GM12878 (cell line): ENCODE data around the gene HOOK2. TPM values are rescaled to one million over a fixed set of nuclear protein-coding genes. Genes with fewer than 3 reads are reported as not detected.

Experiments used
- BHLHE40 ChIP-seq, 2 experiments: fragments of 450-650 bp in 1 of 2; IDR thresholded peaks; 2 replicates each; pipeline ENCODE4 v1.6.1; 2011 to 2017; ENCODE audit warnings: low read depth in 2 of 2, borderline replicate concordance in 1 of 2, improper control_type of control experiment in 1 of 2, low read length in 1 of 2, mild to moderate bottlenecking in 1 of 2
- CBFB ChIP-seq: IDR thresholded peaks from 2 replicates; pipeline ENCODE4 v1.6.1; 2016; ENCODE audit warnings: antibody characterized with exemption, low read depth
- CBX3 ChIP-seq: fragments of 200-600 bp; sonication (generic); IDR thresholded peaks from 2 replicates; pipeline ENCODE4 v1.6.1; 2016; ENCODE audit warnings: low read depth, borderline replicate concordance
- CHD2 ChIP-seq: IDR thresholded peaks from 2 replicates; pipeline ENCODE4 v1.6.1; 2011; ENCODE audit warnings: low read depth, low read length, improper control_type of control experiment, borderline replicate concordance
- E2F8 ChIP-seq: fragments of 450-650 bp; IDR thresholded peaks from 2 replicates; pipeline ENCODE4 v1.6.1; 2018; ENCODE audit warnings: mild to moderate bottlenecking, low read depth, moderate library complexity; ENCODE audit not compliant: partially characterized antibody
- EGR1 ChIP-seq, 2 experiments: IDR thresholded peaks; 1 replicate in 1 of 2; 2 replicates in 1 of 2; pipeline ENCODE4 v1.6.1; 2011 to 2012; ENCODE audit warnings: low read depth in 2 of 2, low read length in 2 of 2, borderline replicate concordance in 1 of 2, mild to moderate bottlenecking in 1 of 2, moderate library complexity in 1 of 2
- HDAC6 ChIP-seq: fragments of 200-600 bp; sonication (generic); IDR thresholded peaks from one replicate; pipeline ENCODE4 v1.8.0; 2017; ENCODE audit warnings: antibody characterized with exemption; ENCODE audit not compliant: unreplicated experiment
- IKZF1 ChIP-seq: fragments of 450-650 bp; conservative IDR thresholded peaks from 2 replicates; pipeline ENCODE4 v1.6.1; 2017; ENCODE audit warnings: antibody characterized with exemption, mild to moderate bottlenecking
- MTA2 ChIP-seq: fragments of 450-650 bp; IDR thresholded peaks from 2 replicates; pipeline ENCODE4 v1.6.1; 2016; ENCODE audit warnings: low read depth, mild to moderate bottlenecking, moderate library complexity
- MXI1 ChIP-seq: fragments of 150-350 bp; IDR thresholded peaks from 2 replicates; pipeline ENCODE4 v1.6.1; 2011; ENCODE audit warnings: low read depth, mild to moderate bottlenecking, inconsistent platforms, low read length, improper control_type of control experiment
- NFYA ChIP-seq: IDR thresholded peaks from 2 replicates; pipeline ENCODE4 v1.6.1; 2011; ENCODE audit warnings: low read depth, mild to moderate bottlenecking, low read length, improper control_type of control experiment, borderline replicate concordance
- NR2C2 ChIP-seq: IDR thresholded peaks from 2 replicates; pipeline ENCODE4 v1.6.1; 2011; ENCODE audit warnings: borderline replicate concordance, low read depth; ENCODE audit not compliant: control insufficient read depth, insufficient read length
- PAX8 ChIP-seq: fragments of 450-650 bp; IDR thresholded peaks from 2 replicates; pipeline ENCODE4 v1.6.1; 2017; ENCODE audit warnings: mild to moderate bottlenecking, moderate library complexity
- PBX3 ChIP-seq: IDR thresholded peaks from 2 replicates; pipeline ENCODE4 v1.6.1; 2011; ENCODE audit warnings: mild to moderate bottlenecking, low read depth, low read length, moderate library complexity; ENCODE audit not compliant: insufficient replicate concordance
- RB1 ChIP-seq: fragments of 450-650 bp; formaldehyde crosslinking; IDR thresholded peaks from 2 replicates; pipeline ENCODE4 v1.6.1; 2017; ENCODE audit warnings: mild to moderate bottlenecking, borderline replicate concordance
- RFX5 ChIP-seq: IDR thresholded peaks from 2 replicates; pipeline ENCODE4 v1.6.1; 2011; ENCODE audit warnings: low read depth, low read length, improper control_type of control experiment
- SIX5 ChIP-seq: IDR thresholded peaks from 2 replicates; pipeline ENCODE4 v1.6.1; 2011; ENCODE audit warnings: mild to moderate bottlenecking, low read depth, low read length, moderate library complexity; ENCODE audit not compliant: severe bottlenecking
- SKIL ChIP-seq: fragments of 450-650 bp; IDR thresholded peaks from 2 replicates; pipeline ENCODE4 v1.6.1; 2017; ENCODE audit warnings: mild to moderate bottlenecking, low read depth, inconsistent platforms; ENCODE audit not compliant: poor library complexity, severe bottlenecking
- SMC3 ChIP-seq: IDR thresholded peaks from 2 replicates; pipeline ENCODE4 v1.6.1; 2011; ENCODE audit warnings: low read length, improper control_type of control experiment, borderline replicate concordance
- TCF12 ChIP-seq: IDR thresholded peaks from 2 replicates; pipeline ENCODE4 v1.6.1; 2011; ENCODE audit warnings: low read depth, mild to moderate bottlenecking, low read length
- ZBTB33 ChIP-seq: fragments of 450-650 bp; IDR thresholded peaks from 2 replicates; pipeline ENCODE4 v1.6.1; 2017; ENCODE audit warnings: mild to moderate bottlenecking
- ZNF24 ChIP-seq: fragments of 450-650 bp; IDR thresholded peaks from 2 replicates; pipeline ENCODE4 v1.6.1; 2017; ENCODE audit warnings: antibody characterized with exemption, mild to moderate bottlenecking
- ZNF274 ChIP-seq: IDR thresholded peaks from one replicate; pipeline ENCODE4 v1.8.0; 2011; ENCODE audit not compliant: insufficient read length, insufficient read depth
- ZZZ3 ChIP-seq: IDR thresholded peaks from 2 replicates; pipeline ENCODE4 v1.6.1; 2011; ENCODE audit warnings: low read depth; ENCODE audit not compliant: control insufficient read depth, insufficient read length
- polyA plus RNA-seq, 11 experiments: library from polyadenylated mRNA; depleted of rRNA in 4 of 11; unstranded in 6 of 11; stranded (reverse) in 5 of 11; fragments of >200 nt; fragmentation: Nextera tagmentation in 4 of 11; fragmentation: Illumina TruSeq in 1 of 11; extraction: Ambion mirVana in 4 of 11; extraction: Trizol in 1 of 11; gene quantifications; 1 replicate in 1 of 11; 2 replicates in 10 of 11; pipeline versions ENCODE4 v1.2.1 to v1.2.3, GENCODE V29; 2011 to 2016; ENCODE audit warnings: inconsistent platforms in 2 of 11, missing spikeins in 2 of 11, low read depth in 1 of 11
- total RNA-seq, 4 experiments: library from RNA; depleted of rRNA in 3 of 4; stranded (reverse); fragments of >200 nt in 3 of 4; fragmentation: Illumina TruSeq in 1 of 4; extraction: Trizol in 1 of 4; gene quantifications; 2 replicates each; pipeline versions ENCODE4 v1.2.1 to v1.2.3, GENCODE V29; 2013 to 2021

HOOK2 gene
- total and polyA plus RNA-seq, 10 of the 15 experiments (the other 5 are each of a cell fraction or from before 2014, with no cell fraction given), result 1.5 to 9.6 (median 6.2) TPM

GRCh38 chr19:12788682-12789097 is 13.3 kb upstream of the HOOK2 start (continued):
- 0 out of 2 replicates have a peak, but pooled peaks have one; percentile 36 for TF ChIP-seq RB1
- TF ChIP-seq CHD2, result peak; percentile 93
- TF ChIP-seq PAX8, result no peak
- peak; percentile 98 for TF ChIP-seq TCF12
- no peak for TF ChIP-seq SIX5
- TF ChIP-seq HDAC6, result no peak
- peak; percentile 46; the same call in 1 of the 2 replicates for TF ChIP-seq CBFB
- TF ChIP-seq PBX3, result no peak
- no peak for TF ChIP-seq ZZZ3
- TF ChIP-seq CBX3, result no peak
- peak; percentile 90 for TF ChIP-seq IKZF1
- no peak for TF ChIP-seq E2F8
- no peak for TF ChIP-seq RFX5
- peak; percentile 38; the same call in 1 of the 2 replicates for TF ChIP-seq MXI1
- no peak for TF ChIP-seq ZBTB33
- TF ChIP-seq NR2C2, result no peak
- no peak for TF ChIP-seq ZNF24
- no peak for TF ChIP-seq NFYA
- peak; percentile 81 for TF ChIP-seq MTA2
- TF ChIP-seq SMC3, result no peak
- TF ChIP-seq EGR1 (IDR thresholded peaks at IDR 0.05; ENCODE audit: borderline replicate concordance in 1 of 2, low read depth in 2 of 2, low read length in 2 of 2), result peak; percentile 5 to 79
- peak; percentile 89 for TF ChIP-seq SKIL
- TF ChIP-seq BHLHE40 (IDR thresholded peaks at IDR 0.05; ENCODE audit: borderline replicate concordance in 1 of 2, low read depth in 2 of 2, low read length in 1 of 2), result peak; percentile 71 to 82; a peak in 3 of 4 replicates
- TF ChIP-seq ZNF274, result no peak
